ENCODE data around the gene CACNA1G. TPM values are rescaled to one million over a fixed set of nuclear protein-coding genes. Genes with fewer than 3 reads are reported as not detected.

CACNA1G gene
- total RNA-seq, 2 experiments from 2014 or later: 0.22 to 0.24 TPM

DNA sequence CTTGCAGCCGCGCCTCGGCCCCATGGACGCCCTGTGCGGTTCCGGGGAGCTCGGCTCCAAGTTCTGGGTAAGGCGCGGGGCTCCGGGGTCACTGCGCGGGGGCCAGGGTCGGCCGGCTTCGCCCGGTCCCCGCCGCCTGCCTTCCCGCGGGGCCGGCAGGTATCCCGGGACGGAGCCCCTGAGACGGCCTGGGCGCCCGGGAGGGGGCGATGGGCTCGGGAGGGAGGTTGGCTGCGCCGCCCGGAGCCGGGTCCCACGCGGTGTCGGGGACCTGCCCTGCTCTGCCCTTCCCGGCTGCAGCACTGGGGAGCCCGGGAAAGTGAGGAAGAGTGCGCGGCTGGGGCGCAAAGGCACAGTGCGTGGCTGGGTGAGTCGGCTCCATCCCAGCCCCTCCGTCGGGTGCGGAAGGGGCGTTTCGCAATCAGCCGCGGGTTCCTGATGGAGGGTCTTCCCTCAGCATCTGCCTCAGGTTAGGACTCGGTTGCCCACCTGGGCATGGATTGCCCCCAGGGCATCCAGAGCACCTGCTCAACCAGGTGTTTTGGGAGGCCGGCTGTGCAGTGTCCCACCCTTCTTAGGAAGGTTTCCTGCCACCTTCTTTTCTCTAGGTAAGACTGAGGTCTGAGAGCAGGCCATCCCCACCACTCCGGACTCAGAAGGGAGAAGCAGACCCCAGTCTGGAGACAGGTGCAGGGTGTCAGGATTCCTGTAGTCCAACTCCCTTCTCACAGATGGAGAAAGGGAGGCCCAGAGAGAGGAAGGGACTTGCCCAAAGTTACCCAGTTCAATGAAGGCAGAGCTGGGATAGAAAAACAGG is 74.6 kb downstream of the CACNA1G start:
- H3K4me3 Mint-ChIP-seq: no peak overlapping the region
- H3K4me1 Mint-ChIP-seq (ENCODE audit: low read depth): no peaks in the 10 kb centered on the region

DNA sequence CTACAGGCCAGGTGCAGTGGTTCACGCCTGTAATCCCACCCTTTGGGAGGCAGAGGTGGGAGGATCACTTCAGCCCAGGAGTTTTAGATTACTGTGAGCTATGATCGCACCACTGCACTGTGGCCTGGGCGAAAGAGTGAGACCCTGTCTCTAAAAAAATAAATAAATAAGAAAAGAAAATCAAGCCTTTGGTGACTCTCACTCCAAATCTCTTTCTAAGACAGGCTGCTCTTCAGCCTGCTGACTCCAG is 75.1 kb downstream of the CACNA1G start:
- no peaks in the 10 kb centered on the region for H3K36me3 Mint-ChIP-seq (ENCODE audit: low read depth)
- DNase-seq: no peak
- intact Hi-C loops (cut with micrococcal nuclease): no loop called here
- CTCF ChIA-PET: interaction anchor here (1.6 kb wide), 1 partner anchor 48 kb away, joined by 3 read pairs; no protein-coding TSS in a partner anchor
- no peaks in the 10 kb centered on the region for H3K9me3 Mint-ChIP-seq
- H3K27ac Mint-ChIP-seq: no peak overlapping the region
- H3K4me1 Mint-ChIP-seq (ENCODE audit: low read depth): no peaks in the 10 kb centered on the region
- no peak overlapping the region for H3K4me3 Mint-ChIP-seq
- peaks cover 50% of the 10 kb centered on the region for H3K27me3 Mint-ChIP-seq (ENCODE audit: low read depth)

More for the DNA sequence above, 74.6 kb downstream of the CACNA1G start:
- CTCF ChIA-PET: interaction anchor here (1.6 kb wide), 1 partner anchor 49 kb away, joined by 3 read pairs; no protein-coding TSS in a partner anchor
- Mint-ChIP-seq H3K27ac (no peak overlapping the region), H3K27me3 (ENCODE audit: low read depth) (peaks cover 52% of the 10 kb centered on the region), H3K9me3 (no peaks in the 10 kb centered on the region), H3K36me3 (ENCODE audit: low read depth) (no peaks in the 10 kb centered on the region)
- no peak for DNase-seq
- intact Hi-C loops (cut with micrococcal nuclease): no loop called here

DNA sequence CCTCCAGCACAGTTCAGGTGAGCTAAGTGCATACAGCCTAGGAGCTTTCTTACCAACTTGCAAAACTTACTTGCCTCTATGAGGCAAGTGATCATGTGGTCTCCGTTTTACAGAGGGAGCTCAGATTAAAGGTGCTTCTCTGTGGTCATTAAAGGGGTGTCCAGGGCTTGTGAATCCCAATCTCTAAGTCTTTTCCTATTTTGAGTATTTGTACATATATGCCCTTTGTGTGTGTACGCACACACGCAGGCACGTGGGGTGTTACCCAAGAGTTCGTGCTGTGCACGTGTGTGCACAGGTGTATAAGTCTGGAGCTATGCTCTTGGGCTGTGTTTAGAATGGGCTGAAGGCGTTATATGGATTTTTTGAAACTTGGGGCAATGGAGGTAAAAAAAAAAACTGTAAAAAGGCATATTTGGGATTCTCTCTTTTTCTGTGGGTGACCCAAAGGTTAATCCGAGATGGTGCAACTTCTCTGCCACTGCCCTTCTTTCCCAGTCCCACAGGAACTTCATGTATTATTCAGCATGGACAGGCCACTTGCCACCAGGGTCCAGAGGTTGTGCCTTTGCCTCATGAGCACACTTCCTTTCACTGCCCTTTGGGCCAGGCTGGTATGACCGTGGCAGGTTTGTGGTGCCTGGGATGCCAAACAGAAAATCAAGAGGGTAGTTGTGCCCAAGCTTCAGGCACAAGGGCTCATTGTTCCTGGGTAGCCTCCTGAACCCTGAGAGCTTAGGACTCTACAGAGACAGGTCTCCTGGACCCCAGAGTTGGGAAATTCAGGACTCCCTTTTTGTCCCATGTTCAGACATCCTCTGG is 75.7 kb downstream of the CACNA1G start:
- Mint-ChIP-seq H3K36me3 (ENCODE audit: low read depth) (no peaks in the 10 kb centered on the region), H3K4me3 (no peak overlapping the region), H3K27ac (no peak overlapping the region), H3K27me3 (ENCODE audit: low read depth) (peaks cover 49% of the 10 kb centered on the region), H3K9me3 (no peaks in the 10 kb centered on the region), H3K4me1 (ENCODE audit: low read depth) (no peaks in the 10 kb centered on the region)
- no peak for DNase-seq
- intact Hi-C loops (cut with micrococcal nuclease): no loop called here
- CTCF ChIA-PET: interaction anchor here (1.1 to 6.0 kb wide), 4 partner anchors 9 to 268 kb away, joined by 3 to 35 read pairs (median 3); no protein-coding TSS in a partner anchor

DNA sequence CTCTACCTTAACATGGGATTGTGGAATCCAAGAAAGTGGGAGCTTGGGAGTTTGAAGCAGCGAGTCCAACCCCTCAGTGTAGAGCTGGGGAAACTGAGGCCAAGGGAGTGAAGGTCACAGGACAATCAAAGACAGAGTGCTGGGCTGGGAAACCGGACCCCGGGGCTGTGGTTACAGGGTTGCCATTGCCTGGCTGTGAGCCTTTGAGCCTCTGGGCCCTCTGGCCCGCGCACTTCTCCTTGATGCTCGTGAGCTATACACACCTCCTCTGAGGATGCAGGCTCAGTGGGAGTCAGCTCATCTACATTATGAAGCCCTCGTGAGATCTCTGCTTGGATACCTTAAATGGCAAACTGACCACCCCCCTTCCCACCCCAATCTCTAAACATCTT is 76.3 kb downstream of the CACNA1G start:
- DNase-seq: no peak
- H3K4me3 Mint-ChIP-seq: no peak overlapping the region
- no peak overlapping the region for H3K27ac Mint-ChIP-seq
- H3K9me3 Mint-ChIP-seq: no peaks in the 10 kb centered on the region
- no peaks in the 10 kb centered on the region for H3K36me3 Mint-ChIP-seq (ENCODE audit: low read depth)
- intact Hi-C loops (cut with micrococcal nuclease): no loop called here
- H3K27me3 Mint-ChIP-seq (ENCODE audit: low read depth): peaks cover 46% of the 10 kb centered on the region
- CTCF ChIA-PET: interaction anchor here (1.1 to 6.0 kb wide), 4 partner anchors 9 to 269 kb away, joined by 3 to 35 read pairs (median 3); no protein-coding TSS in a partner anchor
- no peaks in the 10 kb centered on the region for H3K4me1 Mint-ChIP-seq (ENCODE audit: low read depth)

DNA sequence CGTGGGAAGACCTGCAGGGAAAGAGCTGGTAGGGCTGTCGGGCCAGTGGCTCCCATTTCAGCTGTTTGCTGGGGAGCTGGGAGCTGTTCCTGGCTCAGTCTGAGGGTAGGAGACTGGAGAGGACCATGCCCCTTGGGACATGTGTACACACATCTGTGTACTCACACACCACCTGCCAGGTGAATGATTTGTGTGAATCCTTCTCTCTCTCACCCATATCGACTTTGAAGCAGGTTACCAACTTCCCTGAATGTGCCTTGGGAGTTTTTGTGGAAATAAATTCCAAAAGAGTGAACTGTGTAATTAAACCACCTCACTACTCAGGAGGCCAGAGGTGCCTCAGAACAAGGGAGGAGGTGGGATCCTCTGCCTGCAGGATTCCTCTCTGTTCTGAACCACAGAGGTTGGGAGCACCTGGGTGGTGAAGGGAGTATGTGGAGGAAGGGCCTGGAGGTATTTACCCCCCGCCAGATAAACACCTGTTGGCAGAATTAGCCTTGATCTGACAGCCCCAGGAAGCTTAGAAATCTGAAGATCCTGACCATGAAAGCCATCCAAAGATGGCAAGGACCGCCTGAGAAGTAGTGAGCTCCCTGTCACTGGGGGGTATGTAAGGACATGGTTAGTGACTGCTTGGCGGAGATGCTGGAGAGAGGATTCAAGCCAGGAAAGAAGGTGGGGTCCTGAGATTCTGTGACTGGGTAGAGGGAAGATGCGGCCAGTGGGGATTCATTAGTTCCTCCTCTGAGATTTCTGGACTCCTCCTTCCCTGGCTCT is 77.5 kb downstream of the CACNA1G start:
- Mint-ChIP-seq H3K27me3 (ENCODE audit: low read depth) (peaks cover 40% of the 10 kb centered on the region), H3K4me1 (ENCODE audit: low read depth) (no peaks in the 10 kb centered on the region), H3K36me3 (ENCODE audit: low read depth) (no peaks in the 10 kb centered on the region), H3K4me3 (no peak overlapping the region), H3K27ac (no peak overlapping the region), H3K9me3 (no peaks in the 10 kb centered on the region)
- intact Hi-C loops (cut with micrococcal nuclease): no loop called here
- no peak for DNase-seq
- CTCF ChIA-PET: interaction anchor here (1.1 to 6.0 kb wide), 3 partner anchors 8 to 20 kb away, joined by 3 to 35 read pairs (median 12); no protein-coding TSS in a partner anchor

DNA sequence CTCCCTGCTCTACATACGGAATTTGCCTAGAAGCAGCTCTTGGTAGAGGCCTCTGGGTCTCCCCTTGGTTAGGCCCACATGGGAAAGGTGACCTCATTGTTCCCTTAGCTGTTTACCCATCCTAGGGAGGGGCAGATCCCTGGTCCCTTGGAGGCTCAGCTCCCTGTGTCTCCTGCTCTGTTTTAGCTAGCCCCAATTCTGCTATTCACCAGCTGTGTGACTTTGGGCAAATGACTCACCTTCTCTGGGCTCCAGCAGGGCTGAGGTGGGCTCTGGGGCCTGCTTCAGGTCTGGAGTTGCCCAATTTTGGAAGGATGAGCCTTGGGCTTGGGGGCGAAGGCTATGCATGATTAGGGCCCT is 78.1 kb downstream of the CACNA1G start:
- CTCF ChIA-PET: interaction anchor here (2.9 to 6.0 kb wide), 2 partner anchors 8 to 11 kb away, joined by 12 to 35 read pairs; no protein-coding TSS in a partner anchor
- DNase-seq: no peak

DNA sequence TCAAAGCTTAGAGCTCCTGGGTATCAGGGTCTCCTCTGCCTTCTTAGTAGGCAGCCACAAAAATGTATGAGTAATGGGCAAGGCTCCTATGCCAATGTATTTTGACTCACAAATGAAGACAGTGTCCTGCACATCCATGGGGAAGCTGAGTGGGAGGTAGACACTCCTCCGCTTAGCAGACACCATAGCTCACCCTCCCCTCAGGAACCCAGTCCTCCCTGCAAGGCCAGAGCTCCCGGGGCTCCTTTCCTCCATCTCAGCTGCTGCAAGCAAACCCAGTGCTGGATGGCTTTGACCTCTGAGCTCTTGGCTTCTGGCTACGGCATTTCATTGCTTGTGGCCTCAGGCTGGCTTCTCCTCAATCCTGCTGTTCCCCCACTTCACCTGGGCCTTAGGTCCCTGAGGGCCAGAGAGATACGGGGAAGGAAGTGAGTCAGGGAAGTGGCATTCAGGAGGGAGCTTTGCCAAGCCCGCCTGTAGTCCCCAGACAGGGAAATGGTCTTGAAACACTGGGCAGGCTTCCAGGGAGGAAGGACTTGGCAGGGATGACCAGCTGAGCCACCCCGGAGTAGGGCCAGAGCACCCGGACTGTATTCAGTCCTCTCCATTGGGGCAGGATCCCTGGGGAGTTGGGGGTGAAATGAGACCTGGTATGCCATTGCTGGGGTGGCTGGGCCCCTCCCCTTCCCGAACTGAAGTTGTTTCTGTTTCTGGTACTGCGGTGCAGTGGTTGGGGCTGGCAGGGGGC is 78.6 kb downstream of the CACNA1G start:
- Mint-ChIP-seq H3K27ac (no peak overlapping the region), H3K27me3 (ENCODE audit: low read depth) (peaks cover 29% of the 10 kb centered on the region), H3K4me1 (ENCODE audit: low read depth) (no peaks in the 10 kb centered on the region), H3K9me3 (no peaks in the 10 kb centered on the region), H3K36me3 (ENCODE audit: low read depth) (no peaks in the 10 kb centered on the region), H3K4me3 (no peak overlapping the region)
- intact Hi-C loops (cut with micrococcal nuclease): no loop called here
- CTCF ChIA-PET: interaction anchor here (2.9 to 6.0 kb wide), 2 partner anchors 9 to 12 kb away, joined by 12 to 35 read pairs; no protein-coding TSS in a partner anchor
- DNase-seq: no peak

More for the DNA sequence above, 78.1 kb downstream of the CACNA1G start:
- Mint-ChIP-seq H3K36me3 (ENCODE audit: low read depth) (no peaks in the 10 kb centered on the region), H3K4me1 (ENCODE audit: low read depth) (no peaks in the 10 kb centered on the region), H3K9me3 (no peaks in the 10 kb centered on the region), H3K27ac (no peak overlapping the region), H3K27me3 (ENCODE audit: low read depth) (peaks cover 34% of the 10 kb centered on the region), H3K4me3 (no peak overlapping the region)
- intact Hi-C loops (cut with micrococcal nuclease): no loop called here

DNA sequence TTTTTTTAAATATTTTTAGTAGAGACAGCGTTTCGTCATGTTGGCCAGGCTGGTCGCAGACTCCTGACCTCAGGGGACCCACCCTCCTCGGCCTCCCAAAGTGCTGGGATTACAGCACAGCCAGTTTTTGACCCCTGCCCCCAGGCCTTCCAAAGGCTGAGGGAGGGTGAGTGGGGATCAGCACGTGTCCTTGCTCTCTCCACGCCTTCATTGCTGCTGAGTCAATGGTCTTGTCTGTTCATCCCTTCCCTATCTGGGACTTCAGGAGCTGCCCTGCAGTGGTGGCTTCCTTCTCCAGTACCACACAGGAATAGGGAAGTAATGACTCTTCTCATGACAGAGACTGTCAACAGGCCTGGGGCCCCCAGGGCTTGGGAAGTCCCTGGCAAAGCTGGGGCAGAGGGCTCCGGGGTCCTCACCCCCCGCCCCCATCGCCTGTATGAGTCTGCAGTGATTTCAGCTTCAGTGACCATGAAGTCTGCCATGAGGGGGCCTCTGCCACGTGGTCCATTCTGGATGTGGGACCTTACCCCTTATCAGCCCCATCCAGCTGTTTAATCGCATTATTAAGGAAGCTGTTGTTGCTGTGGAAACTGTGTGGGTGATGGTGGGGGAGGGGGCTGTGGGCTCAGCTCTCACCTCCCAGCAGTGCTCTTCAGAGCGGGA is 80.3 kb downstream of the CACNA1G start:
- intact Hi-C loops (cut with micrococcal nuclease): no loop called here
- H3K4me1 Mint-ChIP-seq (ENCODE audit: low read depth): no peaks in the 10 kb centered on the region
- no peak overlapping the region for H3K27ac Mint-ChIP-seq
- peaks cover 20% of the 10 kb centered on the region for H3K27me3 Mint-ChIP-seq (ENCODE audit: low read depth)
- DNase-seq: no peak
- CTCF ChIA-PET: interaction anchor here (2.9 to 6.0 kb wide), 2 partner anchors 11 to 13 kb away, joined by 12 to 35 read pairs; no protein-coding TSS in a partner anchor
- H3K4me3 Mint-ChIP-seq: no peak overlapping the region
- H3K36me3 Mint-ChIP-seq (ENCODE audit: low read depth): no peaks in the 10 kb centered on the region
- no peaks in the 10 kb centered on the region for H3K9me3 Mint-ChIP-seq

DNA sequence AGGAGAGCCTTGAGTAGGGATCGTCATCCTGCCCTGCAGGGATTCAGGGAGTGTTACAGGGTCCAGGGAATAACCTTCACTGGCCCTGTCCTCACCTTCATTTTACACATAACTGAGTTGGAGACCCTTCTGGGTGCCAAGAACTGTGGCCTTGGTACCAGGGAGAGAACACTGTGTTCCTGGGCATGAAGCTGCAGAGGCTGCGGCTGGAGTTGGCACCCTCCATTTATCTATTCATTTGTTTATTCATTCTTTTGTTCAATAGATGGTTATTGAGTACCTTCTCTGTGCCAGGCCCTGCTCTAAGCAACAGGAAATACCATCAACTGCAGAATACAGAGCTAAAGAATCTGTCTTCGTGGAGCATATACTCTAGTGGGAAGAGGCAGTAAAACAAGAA is 80.8 kb downstream of the CACNA1G start:
- Mint-ChIP-seq H3K9me3 (no peaks in the 10 kb centered on the region), H3K27ac (no peak overlapping the region), H3K4me1 (ENCODE audit: low read depth) (no peaks in the 10 kb centered on the region), H3K27me3 (ENCODE audit: low read depth) (peaks cover 15% of the 10 kb centered on the region), H3K4me3 (no peak overlapping the region), H3K36me3 (ENCODE audit: low read depth) (no peaks in the 10 kb centered on the region)
- CTCF ChIA-PET: interaction anchor here (6.0 kb wide), 1 partner anchor 14 kb away, joined by 35 read pairs; no protein-coding TSS in a partner anchor
- intact Hi-C loops (cut with micrococcal nuclease): no loop called here
- no peak for DNase-seq

DNA sequence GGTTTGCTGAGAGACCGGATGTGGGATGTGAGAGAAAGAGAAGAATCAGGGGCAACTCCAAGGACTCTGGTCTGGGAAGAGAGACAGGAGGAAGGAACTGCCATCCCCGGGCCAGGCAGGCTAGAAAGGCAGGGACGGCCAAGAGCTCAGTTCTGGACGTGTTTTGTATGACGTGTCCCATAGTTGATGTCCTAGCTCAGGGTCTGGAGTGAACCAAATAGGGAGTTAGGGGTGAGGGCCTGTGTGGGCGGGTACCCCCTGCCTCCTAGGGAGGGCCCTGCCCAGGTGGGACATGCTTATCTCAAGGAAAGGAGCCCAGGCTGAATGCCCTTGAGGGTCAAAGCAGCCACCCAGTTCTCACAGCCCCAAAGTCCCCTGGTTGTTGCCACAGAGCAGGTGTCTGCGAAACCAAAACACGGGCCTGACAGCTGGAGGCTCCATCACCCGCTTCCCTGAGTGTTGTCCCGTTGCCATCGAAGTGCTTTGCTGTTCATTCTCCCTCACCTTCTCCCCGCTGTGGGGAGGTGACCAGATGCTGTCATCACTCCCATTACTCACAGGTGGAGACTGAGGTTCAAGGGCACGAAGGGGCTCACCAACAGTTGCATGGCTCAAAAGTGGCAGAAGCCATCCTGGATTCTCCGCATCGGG is 81.7 kb downstream of the CACNA1G start:
- no peak for DNase-seq
- Mint-ChIP-seq H3K36me3 (ENCODE audit: low read depth) (no peaks in the 10 kb centered on the region), H3K9me3 (no peaks in the 10 kb centered on the region), H3K27ac (no peak overlapping the region), H3K4me1 (ENCODE audit: low read depth) (no peaks in the 10 kb centered on the region), H3K4me3 (no peak overlapping the region), H3K27me3 (ENCODE audit: low read depth) (peaks cover 14% of the 10 kb centered on the region)
- intact Hi-C loops (cut with micrococcal nuclease): no loop called here
- CTCF ChIA-PET: interaction anchor here (6.0 kb wide), 1 partner anchor 15 kb away, joined by 35 read pairs; no protein-coding TSS in a partner anchor
